DMS114 treated with DMSO at 0.1 percent for 48 hours (cell line): ENCODE data around the gene RGS12.

ENCODE experiments used
- DNase-seq: peaks from one replicate; lab custom pipeline; 2025; ENCODE audit not compliant: unreplicated experiment; lab: John Stamatoyannopoulos, UW

RGS12 gene

GRCh38 chr4:3292571-3293400, at the start of gene RGS12:
Gene RGS12 (plus strand): TSS chr4:3293021. CDS start chr4:3316171, 23,150 bp downstream.
- peak; percentile 74 for DNase-seq

- no peak for DNase-seq
These were observed 49.6 kb upstream of the RGS12 start for GRCh38 chr4:3243136-3243780.

GRCh38 chr4:3244002-3244401, 48.8 kb upstream of the RGS12 start:
- no peak for DNase-seq

DNA sequence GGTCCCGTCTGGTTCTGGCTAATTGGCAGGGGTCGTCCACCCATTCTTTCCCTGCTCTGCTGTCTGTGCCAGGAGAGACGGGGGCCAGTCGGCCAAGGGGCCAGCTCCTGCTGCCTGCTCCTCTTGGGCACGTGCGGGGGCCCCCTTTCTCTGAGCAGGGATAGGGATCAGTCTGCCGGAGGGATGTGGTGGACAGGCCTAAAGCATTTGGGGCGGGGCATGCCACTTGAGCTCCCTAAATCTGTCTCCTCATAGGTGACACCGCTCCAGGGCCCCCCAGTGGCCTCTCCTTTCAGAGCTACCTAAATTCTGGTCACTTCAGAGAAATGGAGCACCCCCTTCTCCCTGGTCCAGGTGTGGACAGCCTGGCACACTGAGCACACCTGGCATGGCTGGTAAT, 48.1 kb upstream of the RGS12 start:
- DNase-seq: no peak

DNA sequence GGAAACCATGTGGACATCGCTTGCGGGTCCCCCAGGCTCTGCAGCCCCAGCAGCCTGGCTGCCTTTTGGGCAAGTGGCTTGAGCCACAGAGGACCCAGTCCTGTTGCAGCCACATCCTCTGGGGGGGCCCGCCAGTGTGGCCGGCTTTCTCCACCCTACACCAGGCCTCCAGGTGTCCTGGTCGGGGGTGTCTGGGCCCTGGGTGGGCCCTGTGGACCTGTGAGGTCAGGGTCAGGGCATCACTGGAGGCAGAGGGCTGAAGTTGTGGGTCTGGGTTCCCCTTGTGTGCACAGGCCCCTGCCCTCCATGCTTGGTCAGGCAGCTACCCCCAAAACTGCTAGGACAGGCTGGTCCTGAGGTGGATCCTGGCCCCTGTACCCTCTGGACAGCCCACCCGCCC, 47.1 kb upstream of the RGS12 start:
- DNase-seq: no peak

DNA sequence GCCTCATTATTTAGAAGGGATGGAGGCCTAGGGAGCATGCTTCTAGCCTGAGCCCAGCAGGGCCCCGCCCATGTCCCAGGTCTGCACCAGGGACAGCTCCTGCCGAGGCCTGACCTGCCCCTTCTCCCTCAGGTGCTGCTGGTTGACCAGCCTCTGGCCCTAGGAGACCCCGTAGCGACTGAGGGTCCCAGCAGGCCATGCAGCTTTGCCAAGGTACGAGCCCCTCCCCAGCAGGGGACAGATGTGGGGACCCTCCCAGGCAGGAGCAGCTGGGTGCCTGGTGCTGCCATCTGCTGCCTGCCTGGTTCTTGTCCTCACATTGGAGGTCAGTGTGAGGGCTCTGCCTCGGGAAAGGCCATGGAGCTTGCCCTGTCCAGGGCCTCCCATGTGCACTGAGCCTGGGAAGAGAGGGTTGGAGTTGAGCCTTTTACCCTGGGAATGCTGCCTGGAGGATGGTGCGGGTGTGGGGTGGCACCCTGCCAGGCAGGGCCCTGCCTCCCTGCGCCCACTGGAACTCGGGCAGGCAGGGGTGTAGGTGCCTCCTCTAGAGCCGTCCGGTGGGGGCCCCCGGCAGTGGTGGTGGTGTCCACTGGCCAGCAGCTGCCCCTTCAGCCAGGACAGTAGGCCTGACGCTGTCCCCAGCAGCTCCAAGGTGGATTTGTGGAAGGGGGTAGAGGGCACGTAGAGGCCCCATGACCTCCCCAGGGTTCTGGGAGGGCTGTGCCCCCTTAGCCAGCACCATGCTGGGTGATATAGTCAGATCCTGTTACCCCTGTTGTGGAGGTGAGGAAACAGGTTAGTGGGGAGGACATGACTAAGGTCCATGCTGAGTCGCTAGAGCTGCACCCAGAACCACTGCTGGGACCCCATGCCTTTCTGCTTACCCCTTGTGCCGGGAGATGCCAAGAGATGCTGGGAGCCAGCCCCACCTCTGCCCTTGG, 46.1 kb upstream of the RGS12 start:
- DNase-seq: no peak

DNA sequence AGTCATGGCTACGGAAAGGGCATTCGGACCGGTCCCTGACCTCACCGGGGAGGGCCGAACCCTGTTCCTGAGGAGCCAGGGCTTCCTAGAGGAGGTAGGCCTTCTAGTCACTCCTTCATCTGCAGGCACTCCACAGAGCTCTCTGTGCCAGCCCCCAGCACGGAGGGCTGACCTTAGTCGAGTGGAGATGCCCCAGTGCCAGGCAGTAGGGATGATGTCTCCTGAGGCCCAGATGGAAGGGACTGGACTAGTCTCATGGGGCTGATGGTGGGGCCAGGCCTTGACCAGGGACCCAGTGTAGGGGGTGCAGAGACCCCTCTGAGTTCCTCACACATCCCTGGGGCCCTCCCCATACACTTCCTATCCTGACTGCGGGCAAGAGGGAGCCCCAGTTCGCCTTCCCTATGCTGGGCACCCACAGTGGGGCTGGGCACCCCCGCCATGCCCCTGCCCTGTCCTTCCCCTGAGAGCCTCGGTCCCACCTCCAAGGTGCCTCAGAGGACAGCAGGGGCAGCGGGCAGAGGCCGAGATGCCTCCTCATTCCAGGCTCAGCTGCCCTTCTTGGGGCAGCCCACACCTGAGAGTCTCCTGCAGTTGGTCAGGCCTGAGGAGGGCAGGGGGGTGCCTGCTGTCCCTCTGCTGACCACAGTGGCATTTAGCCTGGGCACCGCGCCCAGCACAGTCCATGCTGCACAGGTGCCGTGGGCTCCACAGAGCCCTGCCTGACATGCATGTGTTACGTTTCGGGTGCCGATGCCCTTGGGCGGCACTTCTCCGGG, 45.2 kb upstream of the RGS12 start:
- DNase-seq: no peak

DNA sequence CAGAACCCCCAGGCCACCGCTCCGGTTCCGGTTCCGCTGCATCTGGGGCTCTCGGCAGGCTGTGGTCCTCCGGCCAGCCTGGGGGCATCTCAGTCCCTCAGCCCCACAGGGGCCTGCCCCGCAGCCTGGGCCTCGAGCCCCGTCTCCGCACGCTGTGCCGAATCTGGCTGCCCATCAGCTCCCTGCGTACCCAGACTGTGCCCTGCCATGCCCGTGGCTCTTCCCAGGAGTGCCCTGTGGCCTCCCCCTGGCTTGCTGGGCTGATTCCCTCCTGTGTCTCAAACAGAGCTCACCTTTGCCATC, 44.7 kb upstream of the RGS12 start:
- no peak for DNase-seq

DNA sequence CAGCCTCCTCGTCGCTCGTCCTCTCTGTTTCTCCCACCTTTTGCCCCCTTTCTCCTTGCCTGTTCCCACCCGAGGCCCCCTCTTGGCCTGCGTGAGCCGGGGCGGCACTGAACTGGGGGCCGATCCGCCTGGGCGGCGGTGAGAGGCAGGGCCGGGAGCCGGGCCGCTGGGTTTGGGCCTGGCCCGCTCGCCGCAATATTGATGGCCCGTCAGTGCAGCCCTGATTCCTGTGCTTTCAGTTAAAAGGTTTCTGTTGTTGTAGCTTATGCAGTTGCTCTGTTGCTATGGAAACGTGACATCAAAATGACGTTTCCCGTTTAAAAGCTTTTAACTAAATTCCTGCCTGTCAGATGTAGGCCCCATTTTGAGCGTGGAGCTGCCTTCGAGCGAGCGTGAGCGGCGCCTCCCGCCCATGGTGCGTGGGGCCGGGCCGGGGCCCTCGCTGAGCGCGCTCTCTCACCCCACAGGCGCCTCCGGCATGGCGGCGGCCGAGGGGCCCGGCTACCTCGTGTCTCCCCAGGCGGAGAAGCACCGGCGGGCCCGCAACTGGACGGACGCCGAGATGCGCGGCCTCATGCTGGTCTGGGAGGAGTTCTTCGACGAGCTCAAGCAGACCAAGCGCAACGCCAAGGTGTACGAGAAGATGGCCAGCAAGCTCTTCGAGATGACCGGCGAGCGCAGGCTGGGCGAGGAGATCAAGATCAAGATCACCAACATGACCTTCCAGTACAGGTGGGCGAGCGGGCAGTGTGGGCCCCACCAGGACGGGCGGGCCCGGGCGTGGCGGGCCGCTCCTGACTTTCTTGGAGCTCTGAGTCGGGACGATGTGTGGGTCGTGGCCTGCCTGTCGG, 43.8 kb upstream of the RGS12 start, which contains the start of gene MSANTD1:
MSANTD1 (plus strand) TSS at position 349 of the 851 bp plus-strand sequence; CDS start at position 413, 64 bp downstream.
- no peak for DNase-seq

DNA sequence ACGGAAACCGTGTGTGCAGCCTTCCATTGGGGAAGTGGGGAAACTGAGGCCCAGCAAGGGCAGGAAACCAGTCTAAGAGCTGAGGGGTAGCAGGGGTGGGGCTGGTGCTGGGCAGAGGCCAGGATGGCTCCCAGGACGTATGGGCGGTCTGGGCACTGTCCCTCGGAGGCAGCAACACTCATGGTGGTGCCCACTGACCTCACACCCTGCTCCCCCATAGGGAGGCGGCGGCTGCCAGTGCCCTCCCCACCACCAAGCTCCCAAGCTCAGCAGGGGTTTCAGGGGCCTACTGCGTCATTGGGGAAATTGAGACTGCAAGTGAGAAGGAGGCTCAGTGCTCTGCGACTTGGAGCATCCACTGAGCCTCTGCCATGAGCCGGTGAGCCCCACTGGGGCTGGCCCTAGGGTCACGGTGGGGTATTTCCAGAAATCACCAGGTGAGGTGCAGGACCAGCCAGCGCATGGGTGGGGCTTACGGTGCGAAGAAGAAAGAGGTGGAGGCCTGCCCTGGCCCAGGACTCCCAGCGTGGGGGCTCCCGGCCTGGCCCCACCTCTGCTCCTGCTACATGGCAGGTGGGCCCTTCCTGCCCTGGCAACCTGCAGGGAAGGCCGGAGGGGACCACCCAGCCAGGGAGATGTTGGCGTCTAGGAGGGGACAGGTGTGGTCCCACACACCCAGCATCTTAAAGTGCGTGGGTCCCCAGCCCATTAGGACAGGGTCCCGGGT, 42.9 kb upstream of the RGS12 start:
- no peak for DNase-seq

DNA sequence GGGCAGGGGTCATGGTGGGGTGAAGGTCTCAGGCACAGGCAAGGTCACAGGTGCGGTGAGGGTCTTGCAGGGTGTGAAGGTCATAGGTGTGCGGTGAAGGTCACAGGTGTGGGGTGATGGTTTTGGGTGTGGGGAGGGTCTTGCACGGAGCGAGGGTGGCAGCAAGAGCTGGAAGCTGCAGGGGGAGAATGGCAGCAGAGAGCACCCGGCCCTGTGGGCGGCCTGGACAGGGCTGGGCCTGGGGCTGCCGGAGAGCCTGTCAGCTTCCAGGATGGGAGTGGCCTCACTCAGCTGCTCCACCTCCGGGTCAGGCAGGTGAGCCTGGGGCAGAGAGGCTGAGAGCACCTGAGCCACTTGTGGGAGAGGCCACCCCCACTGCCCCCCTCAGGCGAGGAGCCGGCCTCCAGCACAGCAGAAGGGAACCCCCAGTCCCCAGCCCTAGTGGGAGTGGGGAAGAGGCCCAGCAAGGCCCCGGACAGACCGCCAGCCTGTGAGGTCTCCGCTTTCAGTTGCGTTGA, 42.3 kb upstream of the RGS12 start:
- DNase-seq: no peak

DNA sequence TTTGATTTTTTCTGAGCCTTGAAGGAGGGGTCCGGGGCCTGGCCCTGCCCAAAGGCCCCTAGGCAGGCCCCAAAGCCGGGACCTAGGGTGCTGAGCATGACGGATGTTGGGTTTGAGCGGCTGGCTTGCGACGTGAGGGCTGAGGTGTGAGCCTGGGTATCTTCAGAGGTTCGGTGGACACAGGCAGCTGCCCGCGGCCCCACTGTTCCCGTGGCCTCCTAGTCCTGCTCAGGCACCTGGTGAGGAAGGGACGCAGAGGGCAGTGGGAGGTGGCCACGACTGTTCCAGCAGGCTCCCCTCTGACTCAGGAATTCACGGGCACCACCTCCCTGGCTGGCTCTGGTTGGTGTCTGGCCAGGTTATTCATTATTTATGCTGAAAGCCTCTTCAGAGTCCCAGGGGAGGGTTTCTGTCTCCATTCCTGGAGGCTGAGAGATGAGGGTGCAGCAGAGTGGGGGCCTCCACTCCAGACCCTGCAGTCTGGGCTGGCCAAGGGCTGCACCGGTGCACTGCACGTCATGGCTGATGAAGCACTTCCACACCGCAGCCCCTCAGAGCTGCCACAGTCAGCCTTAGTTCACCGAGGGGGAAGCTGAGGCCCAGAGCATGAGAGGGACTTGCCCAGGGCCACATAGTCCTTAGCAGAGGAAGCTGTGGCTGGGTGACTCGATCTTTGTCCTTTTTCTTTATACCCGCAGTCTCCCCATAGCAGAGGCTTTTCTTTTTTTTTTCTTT, 41.7 kb upstream of the RGS12 start:
- no peak for DNase-seq

DNA sequence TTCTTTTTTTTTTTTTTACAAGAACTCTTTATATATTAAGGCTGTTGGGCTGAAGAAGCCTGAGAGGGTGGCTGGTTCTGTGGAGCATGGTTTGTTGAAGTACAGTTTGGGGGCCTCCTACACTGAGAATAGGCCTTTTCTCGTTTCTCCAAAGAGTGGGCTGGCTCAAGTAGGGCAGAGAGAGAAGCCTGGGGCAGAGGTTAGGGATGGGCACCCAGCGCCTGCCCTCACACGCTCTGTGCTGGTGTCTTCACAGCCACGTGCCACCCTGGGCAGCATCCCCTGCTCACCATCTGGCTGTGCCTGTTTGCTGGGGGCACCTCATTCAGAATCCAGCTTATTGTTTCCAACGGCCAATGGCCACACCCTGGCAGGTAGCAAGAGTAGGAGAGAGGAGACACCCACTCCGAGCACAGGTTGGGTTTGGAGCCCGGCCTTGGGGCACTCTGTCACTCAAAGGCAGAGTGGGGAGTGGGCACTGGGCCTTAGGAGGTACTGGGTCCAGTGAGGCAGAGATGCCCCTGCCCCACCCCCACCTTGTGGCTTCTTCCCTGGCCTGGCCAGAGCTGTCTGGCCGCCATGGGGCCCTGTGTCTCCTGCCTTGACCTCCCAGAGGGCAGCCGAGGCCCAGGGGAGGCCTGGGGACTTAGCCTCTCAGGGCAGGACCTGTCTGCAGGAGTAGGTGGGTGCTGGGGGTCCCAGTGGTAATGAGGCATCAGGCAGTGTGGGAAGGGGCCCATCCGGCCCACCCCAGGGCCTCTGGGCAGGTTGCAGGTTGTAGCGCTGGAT, 40.9 kb upstream of the RGS12 start:
- no peak for DNase-seq

DNA sequence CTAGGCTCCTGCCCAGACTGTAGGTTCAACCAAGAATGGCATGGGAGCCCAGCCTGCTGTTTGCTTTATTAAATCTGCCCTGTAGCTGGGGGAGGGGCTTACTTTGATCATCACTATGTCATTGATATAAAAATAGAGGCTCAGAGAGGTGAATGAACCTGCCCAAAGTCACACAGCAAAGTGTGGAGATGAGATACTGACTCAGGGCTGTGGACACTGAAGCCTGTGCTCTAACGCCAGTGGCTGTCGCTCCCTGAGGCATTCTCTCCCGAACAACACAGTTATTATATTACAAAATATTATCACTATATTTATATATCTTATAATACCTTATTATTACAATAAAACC, 40.4 kb upstream of the RGS12 start:
- DNase-seq: no peak

DNA sequence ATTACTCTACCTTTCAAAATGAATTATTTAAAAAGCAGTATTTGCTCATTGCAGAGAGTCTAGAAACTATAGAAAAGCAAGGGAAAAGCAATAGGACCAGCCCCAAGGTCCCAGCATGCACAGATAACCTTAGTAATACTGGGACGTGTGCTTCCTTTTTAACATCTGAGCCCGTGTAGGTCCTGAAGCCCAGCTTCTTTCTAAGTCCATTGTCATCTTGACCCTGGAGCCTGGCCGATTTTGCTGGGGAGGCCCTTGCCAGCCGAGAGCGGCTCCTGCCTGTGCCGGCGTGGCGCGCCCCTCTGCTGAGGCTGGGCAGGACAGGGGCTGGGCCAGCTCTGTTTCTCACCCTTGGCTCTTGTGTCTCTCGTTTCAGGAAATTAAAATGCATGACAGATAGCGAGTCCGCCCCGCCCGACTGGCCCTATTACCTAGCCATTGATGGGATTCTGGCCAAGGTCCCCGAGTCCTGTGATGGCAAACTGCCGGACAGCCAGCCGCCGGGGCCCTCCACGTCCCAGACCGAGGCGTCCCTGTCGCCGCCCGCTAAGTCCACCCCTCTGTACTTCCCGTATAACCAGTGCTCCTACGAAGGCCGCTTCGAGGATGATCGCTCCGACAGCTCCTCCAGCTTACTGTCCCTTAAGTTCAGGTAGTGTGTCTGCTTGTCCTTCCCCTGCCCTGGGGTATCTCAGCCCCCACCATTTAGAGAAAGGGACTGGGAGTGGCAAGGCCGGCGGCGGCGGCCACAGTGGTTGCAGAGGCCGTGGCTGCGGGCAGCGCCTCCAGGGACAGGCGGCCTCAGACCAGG, 39.8 kb upstream of the RGS12 start:
- no peak for DNase-seq

DNA sequence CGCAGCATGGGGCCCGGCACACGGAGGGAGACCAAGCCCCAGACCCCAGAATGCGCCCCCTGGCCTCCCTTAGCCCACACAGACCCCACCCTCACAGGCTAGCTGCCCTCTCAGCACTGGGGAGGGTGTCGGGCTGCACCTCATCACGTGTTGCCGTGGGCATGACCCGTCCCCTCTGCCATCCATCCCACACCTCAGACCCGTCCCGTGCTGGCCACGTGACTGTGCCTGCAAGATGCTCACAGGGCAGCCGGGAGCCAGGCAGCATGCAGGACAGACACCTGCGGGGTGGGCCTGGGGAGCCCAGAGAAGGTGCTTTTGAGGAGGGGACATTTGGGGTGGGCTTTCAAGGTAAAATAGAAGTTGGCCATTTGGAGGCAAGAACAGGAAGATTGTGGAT, 39.0 kb upstream of the RGS12 start:
- no peak for DNase-seq
